Stimulated activated CD8-positive, alpha-beta memory T cell treated with anti-CD3 and anti-CD28 coated beads, Interleukin-12 subunit alpha, Interleukin-12 subunit beta, amount 100 ng/mL, for 4 hours (primary cell): ENCODE measurements around the gene LANCL1.

Experiments
- DNase-seq: peaks from one replicate; pipeline ENCODE4 v3.0.0-alpha.2; 2020; ENCODE audit warnings: low read depth

Gene LANCL1

GRCh38 chr2:210389856-210390255 lies 86.7 kb downstream of the LANCL1 start:
- DNase-seq: no peak

DNA sequence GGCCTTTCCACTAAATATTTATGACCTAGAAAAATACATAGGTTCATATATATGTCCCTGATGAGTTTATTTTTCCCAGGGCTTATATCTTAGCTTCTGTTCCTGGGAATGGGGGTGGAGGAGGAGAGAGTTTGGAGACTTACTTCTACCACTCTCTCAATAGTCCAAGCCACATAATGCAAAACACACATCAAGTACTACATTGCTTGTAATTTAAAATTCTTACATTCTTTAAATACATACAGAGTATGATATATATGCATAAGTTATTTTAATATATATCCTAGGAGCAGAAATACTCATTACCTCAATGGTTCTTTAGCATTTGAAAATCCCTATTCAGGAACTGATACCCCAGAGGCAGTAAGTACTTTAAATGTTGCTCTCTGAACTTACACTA lies 88.4 kb downstream of the LANCL1 start:
- DNase-seq: no peak

- no peak for DNase-seq
Observed at GRCh38 chr2:210387074-210387473, 89.5 kb downstream of the LANCL1 start.
